MG63 (cell line): ENCODE results near the gene SLC27A5. TPM values are rescaled to one million over a fixed set of nuclear protein-coding genes. Genes with fewer than 3 reads are reported as not detected.
"Not testable (repeated sequence)": the region's sequence is repeated elsewhere in the genome, so short reads cannot be mapped to it uniquely, and the experiment has no call there.

Experiments
- DNase-seq: peaks from one replicate; pipeline ENCODE4 v3.0.0-alpha.2; 2020
- H3K27me3 ChIP-seq: fragments of 250-450 bp; sonication (Bioruptor Pico); 2 replicates; pipeline ENCODE4 v1.5.1; 2020; ENCODE audit warnings: mild to moderate bottlenecking, moderate library complexity
- H3K36me3 ChIP-seq: fragments of 250-450 bp; sonication (Bioruptor Pico); 2 replicates; pipeline ENCODE4 v1.5.1; 2020; ENCODE audit warnings: mild to moderate bottlenecking, moderate library complexity
- H3K4me3 ChIP-seq: fragments of 250-450 bp; sonication (Bioruptor Pico); 2 replicates; pipeline ENCODE4 v1.5.1; 2020; ENCODE audit warnings: mild to moderate bottlenecking, moderate library complexity
- H3K9me3 ChIP-seq: fragments of 250-450 bp; sonication (Bioruptor Pico); 2 replicates; pipeline ENCODE4 v1.5.1; 2020; ENCODE audit warnings: mild to moderate bottlenecking, moderate library complexity
- total RNA-seq: library from RNA; depleted of rRNA; stranded (reverse); fragments of >200 nt; shearing (Covaris generic); gene quantifications from 2 replicates; pipeline ENCODE4 v1.2.3, GENCODE V29; 2014; ENCODE audit warnings: low replicate concordance

Gene SLC27A5
- total RNA-seq, 1 experiment from 2014 or later, result 13.0 TPM

DNA sequence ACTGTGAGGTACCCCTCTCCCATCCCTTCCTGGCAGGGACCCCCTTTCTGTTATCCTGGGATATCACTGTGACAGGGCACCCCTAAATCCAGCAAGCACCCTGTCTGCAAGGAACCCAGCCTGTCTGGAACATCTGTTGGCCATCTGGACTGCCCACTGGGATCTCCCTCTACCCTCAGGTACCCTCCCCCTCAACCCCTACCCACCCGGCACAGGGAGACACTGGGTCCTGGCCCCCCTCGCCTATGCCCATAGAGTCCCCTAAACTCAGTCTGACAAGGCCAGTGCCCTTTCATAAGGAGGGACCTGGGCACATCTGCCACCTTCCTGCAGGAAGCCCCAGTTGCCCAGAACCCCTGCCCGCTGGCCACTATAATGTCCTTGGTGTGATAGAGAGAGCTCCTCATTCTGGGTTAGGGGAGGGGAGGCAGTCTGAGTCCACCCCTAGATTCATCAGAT is 2.8 kb upstream of the SLC27A5 start:
- Histone ChIP-seq H3K4me3 (no peak overlapping the region), H3K36me3 (peaks cover 22% of the 10 kb centered on the region), H3K27me3 (no peaks in the 10 kb centered on the region), H3K9me3 (no peaks in the 10 kb centered on the region)
- DNase-seq, result no peak

DNA sequence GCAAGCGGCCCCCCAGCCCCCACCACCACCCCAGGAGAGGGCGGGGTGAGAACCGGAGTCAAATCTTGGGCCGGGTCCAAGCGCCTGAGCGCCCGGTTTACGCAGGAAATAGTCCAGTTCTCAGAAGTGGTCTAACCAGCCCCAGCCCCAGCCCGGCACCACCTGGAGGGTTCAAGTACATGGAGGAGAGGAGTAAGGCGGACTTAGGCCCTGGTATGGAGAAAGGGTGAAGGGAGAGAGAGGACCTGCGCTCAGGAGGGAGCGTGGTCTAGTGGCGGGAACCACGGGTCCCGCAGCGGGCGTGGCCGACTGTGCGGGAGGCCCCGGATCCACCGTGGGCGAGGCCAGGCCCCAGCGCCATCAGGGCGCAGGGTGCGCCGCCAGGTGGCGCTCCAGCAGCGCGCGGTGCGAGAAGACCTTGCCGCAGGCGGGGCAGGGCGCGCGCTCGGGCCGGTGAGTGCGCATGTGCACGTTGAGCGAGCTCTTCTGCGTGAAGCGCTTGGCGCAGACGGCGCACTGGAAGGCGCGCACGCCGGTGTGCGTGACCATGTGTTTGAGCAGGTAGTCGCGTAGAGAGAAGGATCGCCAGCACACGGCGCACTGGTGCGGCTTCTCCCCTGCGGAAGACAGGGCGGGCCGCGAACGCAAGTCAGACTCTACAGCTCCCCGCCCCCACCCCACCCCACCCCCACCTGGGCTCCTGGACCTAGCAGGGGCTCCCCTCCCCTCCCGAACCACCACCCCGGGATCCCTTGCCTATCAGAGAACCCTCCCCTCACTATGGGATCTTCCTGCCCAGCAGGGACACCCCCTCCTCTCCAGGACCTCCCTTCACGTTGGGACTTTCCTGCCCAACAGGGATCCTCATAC is 2.1 kb upstream of the SLC27A5 start:
- Histone ChIP-seq H3K27me3 (no peaks in the 10 kb centered on the region), H3K36me3 (peaks cover 23% of the 10 kb centered on the region), H3K4me3 (no peak overlapping the region), H3K9me3 (no peaks in the 10 kb centered on the region)
- no peak for DNase-seq

DNA sequence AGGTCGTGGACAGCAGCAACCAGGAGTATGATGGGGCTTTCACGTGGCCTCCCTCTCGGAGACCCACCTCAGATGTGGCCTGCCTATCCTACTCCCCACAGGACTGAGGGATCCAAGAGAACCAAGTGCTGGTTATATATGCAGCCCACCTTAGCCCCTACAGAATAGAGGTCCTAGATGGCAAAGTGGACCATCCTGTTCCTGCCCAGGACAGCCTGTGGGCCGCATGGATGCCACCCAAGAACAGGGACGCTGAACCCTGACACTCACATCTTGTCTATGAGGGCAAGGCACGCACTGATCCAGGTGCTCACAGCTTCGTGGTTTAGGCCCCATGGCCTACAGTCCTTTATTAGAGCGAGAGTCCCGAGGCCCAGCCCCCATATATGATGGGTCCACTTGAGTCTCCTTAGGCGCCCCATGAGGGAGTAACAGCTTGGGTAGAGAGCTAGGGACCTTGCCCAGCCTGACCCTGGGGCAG is 1.5 kb upstream of the SLC27A5 start:
- Histone ChIP-seq H3K36me3 (peaks cover 23% of the 10 kb centered on the region), H3K4me3 (no peak overlapping the region), H3K9me3 (no peaks in the 10 kb centered on the region), H3K27me3 (no peaks in the 10 kb centered on the region)
- no peak for DNase-seq

DNA sequence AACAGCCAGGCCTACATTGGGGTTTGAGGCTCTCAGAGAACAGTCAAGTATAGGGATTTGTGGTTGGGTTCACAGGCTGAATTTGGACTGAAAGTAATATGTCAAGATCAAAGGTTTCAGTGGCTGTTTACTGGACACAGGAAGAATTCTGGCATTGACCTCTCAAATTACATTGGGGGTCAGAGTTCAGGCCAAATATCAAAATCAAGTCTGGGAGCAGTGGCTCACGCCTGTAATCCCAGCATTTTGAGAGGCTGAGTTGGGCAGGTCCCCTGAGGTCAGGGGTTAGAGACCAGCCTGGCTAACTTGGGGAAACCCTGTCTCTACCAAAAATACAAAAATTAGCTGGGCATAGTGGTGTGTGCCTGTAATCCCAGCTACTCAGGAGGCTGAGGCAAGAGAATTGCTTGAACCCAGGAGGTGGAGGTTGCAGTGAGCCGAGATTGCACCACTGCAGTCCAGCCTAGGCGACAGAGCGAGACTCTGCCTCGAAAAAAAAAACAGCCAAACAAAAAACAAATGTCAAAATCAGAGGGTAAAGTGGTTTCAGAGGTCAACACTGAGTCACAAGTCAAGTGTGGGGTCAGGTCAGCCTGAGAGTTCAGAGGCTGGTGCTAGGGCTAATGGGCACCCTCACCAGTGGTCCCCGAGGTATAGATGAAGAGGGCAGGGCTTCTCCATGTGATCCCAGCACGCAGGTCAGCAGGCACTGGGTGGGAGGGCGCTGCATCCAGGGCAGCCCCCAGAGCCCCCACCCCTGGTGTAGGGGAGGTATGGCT is 1.5 kb downstream of the SLC27A5 start:
- H3K27me3 ChIP-seq, result no peaks in the 10 kb centered on the region
- DNase-seq, result no peak
- peaks cover 6% of the 10 kb centered on the region; the same call in 1 of the 2 replicates for H3K36me3 ChIP-seq
- H3K9me3 ChIP-seq, result no peaks in the 10 kb centered on the region
- no peak overlapping the region for H3K4me3 ChIP-seq

DNA sequence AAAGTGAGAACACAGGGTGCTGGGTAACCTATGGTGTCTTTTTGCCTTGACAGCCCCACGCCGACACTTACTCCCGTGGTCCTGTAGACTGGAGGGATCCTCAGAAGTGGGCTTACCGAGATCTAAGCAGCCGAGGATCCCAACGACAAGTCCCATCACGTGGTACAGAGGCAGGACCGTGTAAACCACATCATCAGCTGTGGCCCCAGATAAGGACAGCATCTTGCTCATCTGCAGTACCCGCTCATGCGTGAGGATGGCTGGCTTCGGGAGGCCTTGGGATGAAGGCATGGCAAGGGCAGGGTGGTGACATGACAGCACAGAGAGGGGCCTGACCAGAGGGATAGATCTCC is 2.1 kb downstream of the SLC27A5 start:
- Histone ChIP-seq H3K36me3 (peaks cover 6% of the 10 kb centered on the region; the same call in 1 of the 2 replicates), H3K27me3 (no peaks in the 10 kb centered on the region), H3K9me3 (no peaks in the 10 kb centered on the region), H3K4me3 (no peak overlapping the region)
- no peak for DNase-seq

DNA sequence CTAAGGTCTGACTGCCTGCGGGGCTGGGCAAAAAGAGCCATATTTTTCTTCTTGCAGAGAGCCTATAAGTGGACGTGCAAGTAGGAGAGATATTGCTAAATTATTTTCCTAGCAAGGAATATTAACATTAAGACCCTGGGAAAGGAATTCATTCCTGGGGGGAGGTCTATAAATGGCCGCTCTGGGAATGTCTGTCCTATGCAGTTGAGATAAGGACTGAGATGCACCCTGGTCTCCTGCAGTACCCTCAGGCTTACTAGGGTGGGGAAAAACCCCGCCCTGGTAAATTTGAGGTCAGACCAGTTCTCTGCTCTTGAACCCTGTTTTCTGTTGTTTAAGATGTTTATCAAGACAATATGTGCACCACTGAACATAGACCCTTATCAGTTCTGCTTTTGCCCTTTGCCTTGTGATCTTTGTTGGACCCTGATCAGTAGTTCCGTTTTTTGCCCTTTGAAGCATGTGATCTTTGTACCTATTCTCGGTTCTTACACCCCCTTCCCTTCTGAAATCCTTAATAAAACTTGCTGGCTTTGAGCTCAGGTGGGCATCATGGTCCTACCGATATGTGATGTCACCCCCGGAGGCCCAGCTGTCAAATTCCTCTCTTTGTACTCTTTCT is 4.1 kb downstream of the SLC27A5 start:
- H3K36me3 ChIP-seq, H3K4me3 ChIP-seq, H3K27me3 ChIP-seq, DNase-seq, H3K9me3 ChIP-seq: not testable (repeated sequence)

DNA sequence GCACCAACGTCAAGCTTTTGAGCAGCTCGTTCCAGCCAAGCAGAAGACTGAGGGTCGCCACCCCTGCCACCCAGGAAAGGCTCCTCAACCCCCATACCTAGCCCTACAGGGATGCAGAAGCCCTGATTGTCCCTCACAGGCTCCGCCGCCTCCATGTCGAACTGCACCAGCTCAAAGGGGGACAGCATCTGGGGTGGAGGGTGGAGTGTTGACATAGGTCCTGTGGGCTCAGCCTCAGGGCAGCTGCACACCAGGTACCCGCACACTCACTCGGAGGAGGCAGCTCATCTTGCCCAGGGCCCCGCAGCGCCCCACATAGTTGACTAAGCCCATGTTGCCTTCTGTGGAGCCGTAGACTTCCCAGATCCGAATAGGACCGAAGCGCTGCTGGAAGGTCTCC is 11.6 kb downstream of the SLC27A5 start:
- Histone ChIP-seq H3K4me3 (no peak overlapping the region), H3K36me3 (no peaks in the 10 kb centered on the region), H3K9me3 (no peaks in the 10 kb centered on the region), H3K27me3 (no peaks in the 10 kb centered on the region)
- no peak for DNase-seq

DNA sequence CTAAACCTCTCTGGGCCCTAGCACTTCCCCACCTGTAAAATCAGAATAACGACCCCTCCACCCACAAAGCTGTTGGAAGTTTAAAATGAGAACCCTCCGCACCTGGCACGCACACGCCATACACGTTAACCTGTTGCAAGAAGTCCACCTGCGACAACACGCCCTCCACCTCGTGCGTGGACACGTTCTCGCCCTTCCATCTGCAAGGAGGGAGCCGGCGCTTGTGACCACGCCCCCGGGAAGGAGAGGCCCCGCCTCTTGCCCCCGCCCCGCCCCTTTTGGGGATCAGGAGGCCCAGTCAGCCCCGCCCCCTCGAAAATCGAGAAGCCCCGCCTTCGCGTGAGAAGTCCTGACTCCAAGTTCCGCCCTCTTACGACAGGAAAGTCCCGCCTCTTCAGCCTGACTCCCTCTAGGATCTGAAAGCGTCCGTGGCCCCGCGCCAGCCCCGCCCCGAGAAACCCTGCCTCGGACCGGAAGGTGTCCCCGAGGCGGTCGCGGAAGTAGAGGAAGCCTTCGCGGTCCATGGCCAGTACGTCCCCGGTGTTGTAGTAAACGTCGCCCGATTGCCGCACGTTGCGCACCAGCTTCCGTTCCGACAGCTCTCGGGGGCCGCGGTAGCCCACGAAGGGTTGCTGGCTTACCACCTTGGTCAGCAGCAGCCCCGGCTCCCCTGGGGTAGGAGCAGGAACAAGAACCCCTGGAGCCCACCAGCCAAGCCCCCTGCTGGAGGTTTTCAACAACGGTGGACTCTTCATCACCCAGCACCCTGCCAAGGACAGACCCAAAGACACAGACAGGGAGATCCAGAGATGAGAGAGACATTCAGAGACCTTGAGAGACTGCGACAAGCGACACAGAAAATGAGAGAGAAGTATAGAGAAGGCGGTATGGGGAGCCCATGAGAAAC is 12.5 kb downstream of the SLC27A5 start:
- H3K9me3 ChIP-seq, result no peaks in the 10 kb centered on the region
- DNase-seq, result peak; percentile 100
- no peaks in the 10 kb centered on the region for H3K27me3 ChIP-seq
- peak overlapping the region; percentile 60 for H3K4me3 ChIP-seq
- H3K36me3 ChIP-seq, result no peaks in the 10 kb centered on the region

DNA sequence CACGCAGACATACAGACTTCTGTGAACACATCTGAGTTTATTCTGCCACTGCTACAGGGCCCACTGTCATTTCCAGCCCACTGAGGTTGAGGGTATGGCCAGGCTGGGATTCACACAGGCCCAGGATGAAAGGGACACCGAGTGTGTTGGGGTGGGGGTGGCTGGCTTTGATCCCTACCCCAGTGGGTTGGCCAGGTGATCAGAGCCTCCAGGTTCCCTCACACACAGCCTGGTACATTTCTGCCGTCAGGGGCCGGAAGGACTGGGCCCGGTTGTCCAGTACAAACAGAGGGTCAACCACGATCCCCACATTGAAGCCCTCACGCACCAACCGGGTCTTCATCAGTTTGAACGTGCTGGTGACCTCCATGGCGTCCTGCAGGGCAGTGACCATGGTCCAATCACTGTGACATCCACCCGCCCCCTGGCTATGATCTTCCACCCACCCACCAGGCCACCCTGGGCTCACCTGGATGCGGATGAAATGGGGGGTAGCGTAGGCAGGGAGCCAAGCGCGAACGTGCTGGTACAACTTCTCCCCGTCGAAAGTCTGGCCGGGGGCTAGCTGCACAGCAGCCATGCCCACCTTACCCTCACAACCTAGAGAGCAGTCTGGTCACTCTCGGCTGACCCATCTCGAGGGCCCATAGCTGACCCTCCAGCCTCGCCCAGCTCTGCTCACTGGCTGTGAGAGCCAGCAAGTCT is 13.3 kb downstream of the SLC27A5 start:
- Histone ChIP-seq H3K36me3 (no peaks in the 10 kb centered on the region), H3K27me3 (no peaks in the 10 kb centered on the region), H3K9me3 (no peaks in the 10 kb centered on the region), H3K4me3 (peak overlapping the region; percentile 60)
- DNase-seq, result no peak

DNA sequence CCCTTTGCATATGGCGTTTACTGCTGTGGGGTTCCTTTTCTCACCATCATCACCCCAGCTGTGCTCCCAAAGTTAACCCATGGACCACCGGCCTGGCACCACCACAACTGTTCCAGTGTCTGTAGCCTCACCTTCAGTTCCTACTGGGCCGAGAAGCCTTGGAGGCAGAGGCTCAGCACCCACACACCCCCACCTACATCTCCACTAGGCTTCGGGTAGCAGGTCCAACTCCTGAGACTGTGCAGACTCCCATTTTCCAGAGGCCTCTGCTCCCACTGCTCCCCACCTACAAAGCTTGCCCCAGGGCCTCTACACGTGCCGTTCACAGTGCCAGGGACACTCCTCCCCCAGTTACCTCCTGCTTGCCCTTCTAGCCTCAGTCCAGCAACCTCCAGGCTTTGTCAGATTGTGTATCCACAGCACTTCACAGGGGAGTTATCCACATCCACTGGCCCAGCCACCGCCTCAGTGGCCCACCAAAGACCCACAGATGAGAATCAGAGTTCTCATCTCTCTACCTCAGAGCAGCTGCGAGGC is 14.1 kb downstream of the SLC27A5 start:
- no peaks in the 10 kb centered on the region for H3K27me3 ChIP-seq
- no peak for DNase-seq
- H3K9me3 ChIP-seq, result no peaks in the 10 kb centered on the region
- H3K36me3 ChIP-seq, result no peaks in the 10 kb centered on the region
- H3K4me3 ChIP-seq, result no peak overlapping the region

DNA sequence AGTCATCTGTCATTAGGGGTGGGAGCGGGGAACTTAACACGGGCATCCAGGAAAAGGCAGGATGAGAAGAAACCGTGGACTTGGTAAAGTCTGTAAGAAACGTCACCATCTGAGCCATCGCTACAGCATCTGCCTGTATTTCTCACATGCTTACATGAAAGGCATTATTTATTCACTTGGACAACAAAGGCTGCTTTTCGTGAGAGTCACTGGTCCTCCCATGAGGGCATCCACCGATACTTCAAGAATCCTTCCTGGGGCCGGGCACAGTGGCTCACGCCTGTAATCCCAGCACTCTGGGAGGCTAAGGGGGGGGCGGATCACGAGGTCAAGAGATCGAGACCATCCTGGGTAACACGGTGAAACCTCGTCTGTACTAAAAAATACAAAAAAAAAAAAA is 19.5 kb downstream of the SLC27A5 start:
- Histone ChIP-seq H3K4me3 (no peak overlapping the region), H3K9me3 (no peaks in the 10 kb centered on the region), H3K27me3 (no peaks in the 10 kb centered on the region), H3K36me3 (no peaks in the 10 kb centered on the region)
- DNase-seq, result no peak

DNA sequence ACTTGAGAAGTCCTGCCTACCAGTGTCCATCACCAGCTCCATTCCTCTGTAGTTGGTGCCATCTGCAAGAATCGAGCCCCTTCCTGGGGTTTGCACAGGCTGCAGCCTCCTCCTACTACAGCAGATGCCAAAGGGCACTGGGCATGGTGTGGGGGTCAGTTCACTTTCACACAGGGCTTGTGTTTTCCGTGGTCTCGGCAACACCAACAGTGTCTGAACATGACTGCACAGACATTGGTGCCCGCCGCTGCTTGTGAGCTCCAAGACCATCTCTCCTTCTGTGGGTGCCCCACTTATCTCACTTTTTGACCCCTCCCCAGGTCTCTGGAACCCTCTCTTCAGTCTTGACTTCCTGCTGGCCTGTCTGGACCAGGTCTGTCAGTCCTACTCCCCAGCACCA is 20.4 kb downstream of the SLC27A5 start:
- Histone ChIP-seq H3K27me3 (no peaks in the 10 kb centered on the region), H3K9me3 (no peaks in the 10 kb centered on the region), H3K36me3 (no peaks in the 10 kb centered on the region), H3K4me3 (no peak overlapping the region)
- no peak for DNase-seq

DNA sequence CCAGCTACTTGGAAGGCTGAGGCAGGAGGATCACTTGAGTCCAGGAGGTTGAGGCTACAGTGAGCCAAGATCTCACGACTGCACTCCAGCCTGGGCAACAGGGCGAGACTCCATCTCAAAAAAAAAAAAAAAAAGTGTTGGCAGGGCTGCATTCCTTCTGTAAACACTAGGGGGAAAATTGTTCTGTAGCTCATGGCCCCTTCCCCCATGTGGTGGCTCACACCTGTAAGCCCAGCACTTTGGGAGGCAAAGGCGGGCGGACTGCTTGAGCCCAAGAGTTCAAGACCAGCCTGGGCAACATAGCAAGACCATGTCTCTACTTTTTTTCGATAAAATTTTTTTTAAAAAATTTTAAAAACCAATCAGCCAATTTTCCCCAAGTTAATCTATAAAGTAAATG is 27.4 kb downstream of the SLC27A5 start:
- H3K9me3 ChIP-seq, result not testable (repeated sequence)

DNA sequence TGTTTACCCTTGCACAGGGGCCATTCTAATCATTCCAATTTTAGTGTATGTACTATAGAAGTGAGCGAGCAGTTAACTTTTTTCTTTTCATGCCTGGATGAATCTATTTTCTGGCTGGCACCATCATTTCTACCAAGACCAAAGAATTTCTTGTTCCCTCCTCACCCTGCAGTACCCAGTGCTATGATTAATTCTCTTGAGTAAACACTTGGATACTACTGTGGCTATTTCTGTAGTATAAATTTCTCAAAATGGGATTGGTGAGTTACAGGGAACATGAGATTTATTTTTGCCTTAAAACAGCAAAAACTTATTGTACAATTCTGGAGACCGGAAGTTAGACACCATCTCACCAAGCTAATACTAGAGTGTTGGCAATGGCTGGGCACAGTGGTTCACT is 28.0 kb downstream of the SLC27A5 start:
- Histone ChIP-seq H3K9me3 (no peaks in the 10 kb centered on the region), H3K27me3 (no peaks in the 10 kb centered on the region), H3K4me3 (no peak overlapping the region), H3K36me3 (no peaks in the 10 kb centered on the region)
- DNase-seq, result no peak

More for the DNA sequence above, 27.4 kb downstream of the SLC27A5 start:
- H3K36me3 ChIP-seq, H3K27me3 ChIP-seq, H3K4me3 ChIP-seq, DNase-seq: not testable (repeated sequence)

DNA sequence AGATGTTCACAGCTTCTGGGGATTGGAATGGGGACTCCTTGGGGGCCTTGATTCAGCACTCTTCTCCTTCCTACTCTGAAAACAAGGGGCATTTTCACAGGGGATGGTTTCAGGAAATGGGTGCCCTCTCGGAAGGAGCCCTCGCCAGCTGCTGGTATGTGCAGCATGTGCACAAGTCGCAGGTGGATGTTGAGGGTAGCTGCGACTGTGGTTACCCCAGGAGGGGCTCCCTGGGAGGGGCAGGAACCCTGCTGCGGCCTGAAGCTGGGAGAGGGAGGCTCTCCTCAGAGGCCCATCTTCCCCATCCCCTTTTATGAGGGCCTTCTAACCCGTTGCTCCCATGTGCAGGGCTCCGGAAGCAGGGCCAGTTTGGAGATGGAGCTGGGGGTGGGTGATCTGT is 29.4 kb downstream of the SLC27A5 start:
- H3K36me3 ChIP-seq, result peaks cover 2% of the 10 kb centered on the region; the same call in 1 of the 2 replicates
- H3K9me3 ChIP-seq, result no peaks in the 10 kb centered on the region
- no peak for DNase-seq
- H3K4me3 ChIP-seq, result no peak overlapping the region
- H3K27me3 ChIP-seq, result no peaks in the 10 kb centered on the region
